Stimulated activated CD4-positive, alpha-beta T cell treated with anti-CD3 and anti-CD28 coated beads, TNF-alpha, amount 100 ng/mL, for 24 hours (primary cell): ENCODE data around the gene ADCYAP1.

Experiments used
- DNase-seq, 3 experiments: peaks; one replicate each; pipeline ENCODE4 v3.0.0-alpha.2; 2020; ENCODE audit warnings: low read depth in 3 of 3

ADCYAP1 gene

GRCh38 chr18:910247-910646 lies 5.6 kb downstream of the ADCYAP1 start:
- no peak for DNase-seq

- no peak for DNase-seq
Measured at GRCh38 chr18:911025-911424, 6.4 kb downstream of the ADCYAP1 start.

DNA sequence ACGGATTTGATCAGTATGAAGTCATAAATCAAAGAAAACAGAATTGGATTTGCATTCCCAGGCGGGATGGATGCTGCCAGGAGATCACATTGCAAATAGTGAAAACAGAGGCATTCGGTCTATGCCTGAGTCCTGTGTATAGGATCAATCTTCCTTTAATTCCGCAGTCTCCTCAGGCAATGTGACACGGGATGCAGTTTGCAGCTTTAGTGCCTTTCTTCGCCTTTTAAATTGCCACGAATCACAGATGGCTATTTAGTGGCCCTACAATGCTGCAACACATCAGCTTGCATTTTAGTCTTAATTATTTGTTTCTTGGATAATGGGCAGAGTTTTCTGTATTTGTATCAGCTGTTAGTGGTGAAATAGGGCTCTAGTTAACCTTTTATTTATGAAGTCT lies 6.8 kb downstream of the ADCYAP1 start:
- no peak for DNase-seq

GRCh38 chr18:916562-916961 lies 11.9 kb downstream of the ADCYAP1 start:
- no peak for DNase-seq

- no peak for DNase-seq
Measured at GRCh38 chr18:919078-919477, 14.4 kb downstream of the ADCYAP1 start.

GRCh38 chr18:923144-923866 lies 18.6 kb downstream of the ADCYAP1 start:
- DNase-seq, result no peak

GRCh38 chr18:924987-925386 lies 20.3 kb downstream of the ADCYAP1 start:
- DNase-seq, result no peak

DNA sequence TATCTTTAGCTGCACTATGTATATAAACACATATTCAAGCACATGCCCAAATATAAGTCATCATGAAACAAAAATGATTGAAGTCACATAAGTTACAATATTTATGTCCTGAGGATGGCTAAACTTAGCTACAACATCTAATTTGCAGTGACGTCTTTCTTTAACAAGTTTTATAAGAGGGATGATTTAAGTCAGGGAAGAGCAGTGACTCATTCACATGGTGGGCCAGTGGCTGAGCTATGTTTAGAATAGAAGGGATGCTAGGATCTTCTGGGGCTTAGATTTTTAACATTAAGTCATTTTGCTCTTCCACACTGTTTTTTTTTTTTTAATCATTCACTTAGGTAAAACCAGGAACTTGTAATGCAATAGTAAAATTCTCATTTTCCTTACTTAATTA lies 22.3 kb downstream of the ADCYAP1 start:
- no peak for DNase-seq

- DNase-seq, result no peak
Measured at GRCh38 chr18:933082-933481, 28.4 kb downstream of the ADCYAP1 start.

DNA sequence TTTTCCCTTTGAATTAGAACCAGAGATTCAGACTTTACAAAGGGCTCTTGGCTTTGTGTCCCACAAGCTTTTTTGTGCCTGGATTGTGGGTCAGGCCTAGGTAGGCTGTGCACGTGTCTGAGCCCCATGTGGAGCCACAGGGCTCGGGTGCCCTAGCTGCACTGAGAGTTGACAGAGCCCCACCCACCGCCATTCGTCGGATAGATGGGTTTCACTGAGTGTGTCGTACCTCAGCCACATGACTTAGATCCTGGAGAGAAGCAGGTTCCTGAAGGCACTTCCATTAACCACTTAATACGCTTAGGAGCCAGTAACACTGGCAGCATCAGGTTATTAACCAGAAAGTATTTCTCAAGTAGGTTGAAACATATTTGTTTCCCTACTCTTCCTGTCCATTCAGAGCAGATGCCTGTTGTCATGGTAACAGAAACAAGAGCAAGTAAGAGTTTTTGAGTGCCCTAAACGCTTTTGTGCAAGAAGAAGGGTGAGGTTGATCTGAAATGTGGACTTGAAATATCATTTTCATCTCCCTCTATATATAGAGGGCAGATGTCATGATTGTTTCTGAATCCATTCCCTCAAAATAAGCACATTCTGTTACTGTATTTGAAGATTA lies 30.0 kb downstream of the ADCYAP1 start:
- DNase-seq, result no peak

DNA sequence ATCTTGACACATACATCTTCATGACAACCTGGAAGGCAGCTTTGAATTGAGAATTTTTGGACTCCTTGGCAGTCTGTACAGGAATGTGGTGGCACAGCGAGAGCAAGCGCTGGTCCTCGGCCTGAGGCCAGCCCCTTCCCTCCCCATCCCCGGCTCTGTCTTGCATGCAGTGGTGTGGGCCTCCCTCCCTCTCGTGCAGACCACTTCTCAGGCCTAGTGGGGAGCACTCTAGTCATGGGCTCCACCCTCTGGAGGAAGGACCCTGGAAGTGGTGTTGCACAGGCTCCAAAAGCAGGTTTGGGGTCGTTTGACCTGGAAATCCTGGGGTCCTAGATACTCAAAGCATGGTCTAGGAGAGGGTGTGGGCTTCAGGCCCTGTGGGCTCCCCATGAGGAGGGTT lies 32.3 kb downstream of the ADCYAP1 start:
- no peak for DNase-seq

DNA sequence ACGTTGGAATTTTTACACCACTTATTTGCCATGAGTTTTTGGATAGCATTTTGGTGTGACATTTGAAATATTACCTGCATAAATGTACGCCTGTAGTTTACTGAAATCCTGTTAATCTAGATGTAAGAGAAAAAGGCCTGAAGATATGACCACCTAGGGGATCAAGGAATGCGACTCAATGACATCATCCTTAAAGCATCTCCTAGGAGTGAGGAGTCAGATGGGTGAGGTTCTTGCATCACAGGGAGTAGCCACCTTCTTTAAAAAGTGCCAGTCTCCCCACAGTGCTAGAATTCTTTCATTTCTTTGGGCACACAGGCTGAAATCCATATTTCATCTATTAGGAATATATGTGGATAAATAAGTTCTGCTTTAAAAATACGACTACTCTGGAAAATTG lies 34.5 kb downstream of the ADCYAP1 start:
- DNase-seq, result no peak

DNA sequence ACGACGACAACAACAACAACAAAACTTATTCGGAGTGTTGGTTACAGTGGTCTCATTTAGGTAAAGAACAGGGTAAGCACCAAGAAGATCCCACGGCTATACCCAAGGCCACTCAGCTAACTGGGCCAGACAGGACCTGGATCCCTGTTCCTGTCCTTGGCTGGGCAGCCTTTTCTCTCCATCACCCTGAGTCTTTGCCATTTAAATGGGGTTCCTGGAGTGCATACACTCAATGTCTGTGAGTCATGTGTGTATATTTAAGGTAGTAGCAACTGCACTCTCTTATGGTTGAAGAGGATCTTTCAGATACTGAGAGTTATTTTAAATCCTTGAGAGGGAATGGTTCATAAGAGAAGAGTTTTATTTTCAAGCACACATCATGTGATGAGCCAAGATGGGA lies 35.3 kb downstream of the ADCYAP1 start:
- no peak for DNase-seq

DNA sequence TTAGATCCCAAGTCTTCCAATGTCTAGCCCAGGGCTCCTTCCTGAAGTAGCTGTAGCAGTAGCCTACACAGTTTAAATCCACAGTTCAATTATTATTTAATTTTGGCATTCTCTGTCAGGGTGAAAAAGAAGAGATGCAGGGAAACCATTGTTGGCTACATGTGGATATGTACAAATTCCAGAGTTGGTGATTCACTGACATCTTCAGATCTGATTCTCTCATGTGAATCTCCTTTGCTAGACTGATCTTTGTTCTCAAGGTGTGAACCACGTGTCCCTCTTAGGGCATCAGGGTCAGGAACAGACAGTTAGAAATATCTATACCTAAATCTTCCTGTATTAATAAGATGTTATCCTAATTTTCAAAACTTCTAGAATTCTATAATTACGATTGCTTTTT lies 36.7 kb downstream of the ADCYAP1 start:
- no peak for DNase-seq

DNA sequence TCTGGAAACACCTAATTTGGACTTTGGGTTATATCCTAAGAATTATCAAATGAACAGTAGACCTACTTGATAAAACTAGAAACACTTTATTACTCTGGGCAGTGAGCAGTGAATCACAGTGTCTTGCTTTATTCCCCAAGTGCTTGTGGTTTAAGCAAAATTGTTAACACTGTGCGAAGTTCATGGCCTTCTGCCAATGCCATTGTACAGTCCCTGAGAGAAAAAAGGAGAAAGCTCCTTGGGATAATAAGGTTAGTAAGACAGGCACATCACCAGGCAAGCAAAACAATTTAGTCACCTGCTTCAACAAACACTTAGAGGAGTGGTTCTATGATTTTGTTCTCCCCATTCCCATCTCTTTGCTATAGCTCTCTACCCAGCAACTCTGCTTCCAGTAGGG lies 39.8 kb downstream of the ADCYAP1 start:
- no peak for DNase-seq

DNA sequence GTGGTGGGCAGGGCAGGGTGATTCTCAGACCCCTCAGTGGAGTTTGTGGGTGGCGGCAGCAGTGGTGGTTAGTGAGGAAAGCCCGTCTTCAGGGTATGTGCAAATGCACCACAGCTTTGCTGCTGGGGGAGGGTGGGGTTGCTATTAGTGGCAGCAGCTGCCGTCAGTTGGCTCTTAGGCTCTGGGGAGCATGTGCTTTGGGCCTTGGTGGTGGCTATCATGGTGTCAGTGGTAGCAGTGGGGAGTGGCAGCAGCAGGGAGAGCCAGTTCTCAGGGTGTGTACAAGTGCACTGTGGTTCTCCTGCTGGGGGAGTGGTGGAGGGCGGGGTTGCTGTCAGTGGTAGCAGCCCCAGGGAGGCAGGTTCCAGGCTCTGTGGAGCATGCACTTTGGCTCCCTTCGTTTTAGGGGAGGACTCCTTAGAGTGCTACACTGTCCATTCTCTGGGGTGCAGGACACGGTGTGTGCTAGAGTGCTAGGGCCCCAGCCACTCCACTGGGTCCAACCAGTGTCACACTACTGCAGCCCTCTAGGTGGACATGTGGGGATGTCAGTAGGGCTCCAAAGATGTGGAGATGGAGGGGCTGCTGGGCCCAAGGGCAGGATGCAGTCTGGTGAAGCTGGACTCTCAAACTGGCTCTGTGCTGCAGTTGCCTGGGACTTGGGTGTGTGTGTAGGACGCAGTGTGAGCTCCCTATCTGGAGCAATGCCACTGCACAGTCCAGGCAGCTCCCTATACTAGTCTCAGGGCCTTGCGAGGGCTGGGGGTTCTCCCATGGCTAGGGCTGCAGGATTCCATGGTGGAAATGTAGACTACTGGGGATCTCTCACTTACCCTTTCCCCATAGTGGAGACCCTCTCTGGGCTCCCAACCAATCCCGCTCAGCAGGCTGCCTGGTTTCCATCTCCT lies 45.3 kb downstream of the ADCYAP1 start:
- DNase-seq, result no peak

DNA sequence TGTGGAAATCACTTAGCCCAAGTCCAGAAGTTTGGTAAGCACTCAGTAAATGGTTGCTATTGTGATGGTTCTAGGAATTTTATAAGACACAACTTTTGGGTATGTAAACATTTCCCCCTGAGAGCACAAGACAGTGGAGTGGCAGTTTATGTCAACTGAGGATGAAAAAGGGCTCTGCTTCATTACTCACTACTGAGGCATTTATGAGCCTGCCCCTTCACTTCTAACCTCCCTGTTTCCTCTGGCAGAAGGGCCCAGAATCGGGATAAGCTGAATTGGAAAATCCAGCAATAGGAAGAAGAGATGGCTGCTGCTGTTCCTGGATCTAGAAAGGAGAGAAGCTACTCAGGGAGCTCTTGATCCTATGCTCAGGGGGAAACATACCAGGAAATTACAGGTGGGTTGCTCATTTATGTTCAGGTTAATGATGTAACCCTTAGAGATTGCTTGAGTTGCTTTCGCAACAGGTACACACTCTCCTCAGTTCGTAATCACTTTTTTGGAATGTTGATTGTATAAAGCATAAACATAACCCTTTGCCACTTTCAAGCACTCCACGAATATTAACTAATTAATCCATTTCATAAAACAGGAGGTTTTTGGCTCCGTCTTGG lies 46.3 kb downstream of the ADCYAP1 start:
- no peak for DNase-seq

DNA sequence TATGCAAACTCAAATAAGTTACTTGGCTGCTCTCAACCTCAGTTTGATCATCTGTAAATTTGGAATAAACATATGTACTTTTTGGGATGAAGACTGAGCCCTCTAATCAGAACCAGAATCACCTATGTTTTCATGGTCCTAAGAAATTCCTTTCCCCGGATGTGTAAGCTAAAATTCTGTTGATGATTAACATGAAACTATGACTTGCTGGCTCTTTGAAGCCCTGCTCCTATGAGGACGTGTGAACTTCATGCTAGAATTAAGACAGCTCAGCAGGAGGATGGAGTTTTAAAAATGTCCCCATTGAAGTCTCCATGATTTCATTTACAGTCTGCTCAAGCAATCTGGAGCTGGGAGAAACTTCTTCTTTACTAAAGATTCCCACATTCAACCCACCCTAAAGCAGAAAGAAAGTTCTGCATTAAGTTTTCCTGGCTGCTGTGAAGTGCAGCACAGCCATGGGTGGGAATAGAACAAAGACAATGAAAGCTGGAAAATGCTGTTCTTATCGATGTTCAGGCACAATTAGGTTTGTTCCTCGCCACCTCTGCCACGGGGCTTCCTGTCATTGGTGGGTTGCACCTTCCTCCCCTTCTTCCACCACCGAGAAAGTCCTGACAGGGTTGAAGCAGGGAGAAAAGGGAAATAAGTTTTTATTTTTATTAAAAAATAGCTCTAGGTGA lies 50.9 kb downstream of the ADCYAP1 start:
- DNase-seq, result no peak

GRCh38 chr18:957829-958228 lies 53.2 kb downstream of the ADCYAP1 start:
- no peak for DNase-seq

DNA sequence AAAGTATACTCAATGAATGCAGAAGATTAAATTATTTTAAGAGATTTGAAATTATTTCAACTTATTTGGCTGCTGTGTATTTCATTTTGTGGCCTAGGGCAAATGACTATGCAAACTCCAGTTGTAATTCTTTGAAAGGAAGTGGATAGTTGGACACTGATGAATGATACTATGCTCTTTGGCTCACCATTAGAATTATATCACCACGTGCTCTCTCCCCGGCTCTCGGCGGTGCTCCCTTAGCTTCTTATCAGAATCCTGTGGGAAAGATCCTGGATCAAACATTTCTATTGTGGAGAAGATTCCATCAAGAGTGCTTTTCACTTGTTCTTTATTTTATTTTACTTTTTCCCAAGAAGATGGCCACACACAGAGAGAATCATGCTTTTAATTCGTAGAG lies 55.2 kb downstream of the ADCYAP1 start:
- no peak for DNase-seq
